Measurements from ENCODE around the gene ATRN.

ATRN gene

DNA sequence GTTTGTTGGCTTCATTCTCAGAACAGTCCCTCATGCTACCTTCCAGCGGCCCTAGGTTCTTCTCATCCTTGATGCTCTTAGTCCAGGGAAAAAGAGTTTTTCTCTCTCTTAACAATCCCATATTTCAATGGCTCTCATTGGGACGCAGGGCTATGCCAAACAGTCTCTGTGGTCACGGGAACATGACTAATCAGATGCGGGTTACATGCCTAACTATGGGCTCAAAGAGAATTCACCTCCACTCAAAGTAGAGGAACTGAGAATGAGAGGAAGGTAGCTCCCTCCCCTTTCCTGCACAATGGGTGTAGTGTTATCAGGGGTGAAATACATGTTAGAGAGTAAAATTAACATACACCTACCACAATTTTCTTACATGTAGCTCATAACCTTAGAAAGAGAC is 18.1 kb upstream of the ATRN start:
- no peak for DNase-seq (ENCODE audit: low read depth)
- TF ChIP-seq, protein P1, sequence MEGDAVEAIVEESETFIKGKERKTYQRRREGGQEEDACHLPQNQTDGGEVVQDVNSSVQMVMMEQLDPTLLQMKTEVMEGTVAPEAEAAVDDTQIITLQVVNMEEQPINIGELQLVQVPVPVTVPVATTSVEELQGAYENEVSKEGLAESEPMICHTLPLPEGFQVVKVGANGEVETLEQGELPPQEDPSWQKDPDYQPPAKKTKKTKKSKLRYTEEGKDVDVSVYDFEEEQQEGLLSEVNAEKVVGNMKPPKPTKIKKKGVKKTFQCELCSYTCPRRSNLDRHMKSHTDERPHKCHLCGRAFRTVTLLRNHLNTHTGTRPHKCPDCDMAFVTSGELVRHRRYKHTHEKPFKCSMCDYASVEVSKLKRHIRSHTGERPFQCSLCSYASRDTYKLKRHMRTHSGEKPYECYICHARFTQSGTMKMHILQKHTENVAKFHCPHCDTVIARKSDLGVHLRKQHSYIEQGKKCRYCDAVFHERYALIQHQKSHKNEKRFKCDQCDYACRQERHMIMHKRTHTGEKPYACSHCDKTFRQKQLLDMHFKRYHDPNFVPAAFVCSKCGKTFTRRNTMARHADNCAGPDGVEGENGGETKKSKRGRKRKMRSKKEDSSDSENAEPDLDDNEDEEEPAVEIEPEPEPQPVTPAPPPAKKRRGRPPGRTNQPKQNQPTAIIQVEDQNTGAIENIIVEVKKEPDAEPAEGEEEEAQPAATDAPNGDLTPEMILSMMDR (conservative IDR thresholded peaks at IDR 0.05; ENCODE audit: low read depth, low read length), result no peak
- H3K4me3 ChIP-seq (ENCODE audit: low read length), result no peak overlapping the region

DNA sequence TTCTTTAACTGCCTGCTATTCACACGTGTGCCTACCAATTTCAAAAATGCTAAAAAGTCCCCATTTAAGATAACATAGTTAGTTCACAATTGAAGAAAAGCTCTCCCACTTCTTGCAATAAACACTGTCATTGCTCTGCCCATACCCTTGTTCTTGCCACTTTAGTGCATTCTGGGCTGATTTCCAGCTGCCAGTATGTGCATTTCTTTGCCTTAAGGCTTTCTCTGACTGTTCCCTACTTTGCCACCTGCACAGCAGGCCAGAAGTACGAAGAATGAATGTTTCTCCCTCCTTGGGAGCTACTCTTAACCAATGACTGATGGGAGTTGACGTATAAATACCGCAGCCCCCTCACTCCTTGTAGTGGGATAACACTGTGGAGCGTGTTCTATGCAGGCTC is 16.0 kb upstream of the ATRN start:
- no peak overlapping the region for H3K4me3 ChIP-seq (ENCODE audit: low read length)
- no peak for DNase-seq (ENCODE audit: low read depth)
- TF ChIP-seq, protein P1 (conservative IDR thresholded peaks at IDR 0.05; ENCODE audit: low read depth, low read length), result no peak

DNA sequence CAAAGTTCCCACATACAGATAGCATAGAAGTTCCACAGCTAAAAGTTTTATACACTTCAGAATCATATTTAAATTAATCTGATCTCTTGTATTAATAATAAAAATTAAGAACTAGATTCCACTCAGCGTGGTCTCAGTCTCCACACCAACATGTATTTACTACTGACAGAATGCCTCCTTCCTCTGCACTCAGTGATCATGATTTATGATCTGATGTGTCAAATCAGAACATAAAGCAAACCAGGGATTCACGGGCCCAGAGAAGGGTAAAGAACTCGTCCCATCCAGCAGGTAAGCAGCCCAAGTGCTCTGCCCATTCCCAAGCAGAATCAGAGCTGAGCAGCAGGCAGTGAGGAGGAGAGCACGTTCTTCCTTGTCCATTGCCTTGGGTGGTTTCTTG is 14.2 kb upstream of the ATRN start:
- no peak overlapping the region for H3K4me3 ChIP-seq (ENCODE audit: low read length)
- TF ChIP-seq, protein P1 (conservative IDR thresholded peaks at IDR 0.05; ENCODE audit: low read depth, low read length), result no peak
- no peak for DNase-seq (ENCODE audit: low read depth)

DNA sequence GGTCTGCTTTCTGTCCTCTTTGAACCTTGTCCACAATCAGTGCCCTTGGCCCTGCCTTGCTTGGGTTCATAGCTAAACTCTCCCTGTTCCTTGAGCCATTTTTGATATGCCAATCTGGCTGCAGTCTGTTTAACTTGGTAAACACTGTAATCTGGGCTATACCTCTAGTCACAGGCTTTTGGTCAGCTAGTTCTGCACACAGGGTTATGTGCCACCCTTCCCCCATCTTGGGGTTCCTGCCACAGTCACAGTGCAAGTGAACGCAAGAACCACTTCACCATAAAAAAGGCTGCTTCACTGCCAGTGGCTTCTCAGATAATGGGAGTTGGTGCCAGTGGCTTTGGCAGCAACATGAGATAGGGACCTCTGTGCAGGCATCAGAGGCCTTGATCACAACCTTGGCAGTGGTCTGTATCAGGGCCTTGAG is 10.9 kb upstream of the ATRN start:
- TF ChIP-seq, protein P1 (conservative IDR thresholded peaks at IDR 0.05; ENCODE audit: low read depth, low read length), result no peak
- no peak overlapping the region for H3K4me3 ChIP-seq (ENCODE audit: low read length)
- DNase-seq (ENCODE audit: low read depth), result no peak

DNA sequence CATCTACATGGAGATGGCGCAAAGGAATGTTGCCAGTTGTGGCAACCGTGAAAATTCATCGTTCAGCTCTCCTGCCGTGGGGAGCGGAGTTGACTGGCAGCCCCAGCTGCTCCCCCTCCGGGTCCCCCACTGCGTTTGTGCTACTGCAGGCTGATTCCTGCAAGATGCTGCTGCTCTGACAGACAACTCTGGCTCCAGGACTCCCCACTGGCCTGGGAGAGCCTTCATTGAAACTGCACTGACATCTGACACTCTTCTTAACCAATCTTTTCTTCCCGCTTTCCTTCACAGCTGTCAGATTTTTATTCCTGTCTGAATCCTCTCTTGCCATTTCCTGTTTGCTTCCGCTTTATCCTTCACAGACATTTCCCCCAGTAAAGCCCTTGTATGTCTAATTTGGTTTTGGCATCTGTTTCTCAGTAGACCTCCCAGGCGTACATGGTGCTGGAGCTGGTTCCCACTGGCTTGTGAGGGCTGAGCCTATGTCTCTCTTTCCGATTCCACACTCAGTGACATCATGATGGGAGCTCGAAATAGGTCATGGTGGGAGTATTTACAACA is 9.5 kb upstream of the ATRN start:
- H3K4me3 ChIP-seq (ENCODE audit: low read length), result no peak overlapping the region
- TF ChIP-seq, protein P1 (conservative IDR thresholded peaks at IDR 0.05; ENCODE audit: low read depth, low read length), result no peak
- DNase-seq (ENCODE audit: low read depth), result no peak

DNA sequence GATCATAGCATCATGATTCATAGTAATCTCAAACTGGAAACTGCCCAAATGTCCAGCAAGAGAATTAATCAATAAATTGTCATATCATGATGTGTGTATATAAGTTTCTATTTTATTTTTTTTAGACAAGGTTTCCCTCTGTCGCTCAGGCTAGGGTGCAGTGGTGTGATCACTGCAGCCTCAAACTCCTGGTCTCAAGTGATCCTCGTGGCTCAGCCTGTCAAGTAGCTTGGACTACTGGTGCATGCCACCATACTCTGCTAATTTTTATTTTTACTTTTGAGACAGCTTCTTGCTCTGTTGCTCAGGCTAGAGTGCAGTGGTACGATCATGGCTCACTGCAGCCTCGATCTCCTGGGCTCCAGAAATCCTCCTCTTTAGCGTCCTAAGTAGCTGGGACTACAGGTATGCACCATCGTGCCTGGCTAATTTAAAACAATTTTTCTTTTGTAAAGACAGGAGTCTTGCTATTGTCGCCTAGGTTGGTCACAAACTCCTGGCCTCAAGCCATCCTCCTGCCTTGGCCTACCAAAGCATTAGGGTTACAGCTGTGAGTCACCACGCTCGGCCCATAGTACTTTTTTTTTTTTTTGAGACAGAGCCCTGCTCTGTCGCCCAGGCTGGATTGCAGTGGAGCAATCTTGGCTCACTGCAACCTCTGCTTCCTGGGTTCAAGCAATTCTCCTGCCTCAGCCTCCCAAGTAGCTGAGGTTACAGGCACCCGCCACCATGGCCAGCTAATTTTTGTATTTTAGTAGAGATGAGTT is 8.7 kb upstream of the ATRN start:
- H3K4me3 ChIP-seq (ENCODE audit: low read length), result no peak overlapping the region
- DNase-seq (ENCODE audit: low read depth), result no peak
- TF ChIP-seq, protein P1 (conservative IDR thresholded peaks at IDR 0.05; ENCODE audit: low read depth, low read length), result no peak

DNA sequence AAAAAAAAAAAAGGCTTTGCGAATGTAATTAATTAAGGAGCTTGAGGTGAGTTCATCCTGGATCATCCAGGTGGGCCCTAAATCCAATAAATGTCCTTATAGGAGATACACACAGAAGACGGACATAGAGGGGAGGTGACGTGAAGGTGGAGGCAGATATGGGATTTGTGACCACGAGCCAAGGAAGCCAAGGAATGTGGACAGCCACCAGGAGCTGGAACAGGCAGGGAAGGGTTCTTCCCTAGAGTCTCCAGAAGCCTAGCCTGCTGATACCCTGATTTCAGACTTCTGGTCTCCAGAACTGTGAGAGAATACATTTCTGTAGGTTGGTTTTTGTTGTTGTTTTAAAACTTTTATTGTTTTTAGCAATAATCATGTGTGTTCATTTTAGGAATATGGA is 6.7 kb upstream of the ATRN start:
- DNase-seq (ENCODE audit: low read depth), result no peak
- TF ChIP-seq, protein P1 (conservative IDR thresholded peaks at IDR 0.05; ENCODE audit: low read depth, low read length), result no peak
- no peak overlapping the region for H3K4me3 ChIP-seq (ENCODE audit: low read length)

Data from retinal pigment epithelial cell (primary cell).